Stimulated activated CD4-positive, alpha-beta T cell treated with anti-CD3 and anti-CD28 coated beads, TNF-alpha, amount 100 ng/mL, for 1 hour (primary cell): Measurements from ENCODE around the gene FABP3.
A peak's percentile ranks its signal among the peaks of the same experiment; 100 is the strongest.
"Not testable (repeated sequence)": the region's sequence is repeated elsewhere in the genome, so short reads cannot be mapped to it uniquely, and the experiment has no call there.

Source experiments
- DNase-seq, 3 donors: peaks; one replicate each; pipeline ENCODE4 v3.0.0-alpha.2; 2020; ENCODE audit warnings: low read depth in 3 of 3, low spot score in 1 of 3

Gene FABP3

DNA sequence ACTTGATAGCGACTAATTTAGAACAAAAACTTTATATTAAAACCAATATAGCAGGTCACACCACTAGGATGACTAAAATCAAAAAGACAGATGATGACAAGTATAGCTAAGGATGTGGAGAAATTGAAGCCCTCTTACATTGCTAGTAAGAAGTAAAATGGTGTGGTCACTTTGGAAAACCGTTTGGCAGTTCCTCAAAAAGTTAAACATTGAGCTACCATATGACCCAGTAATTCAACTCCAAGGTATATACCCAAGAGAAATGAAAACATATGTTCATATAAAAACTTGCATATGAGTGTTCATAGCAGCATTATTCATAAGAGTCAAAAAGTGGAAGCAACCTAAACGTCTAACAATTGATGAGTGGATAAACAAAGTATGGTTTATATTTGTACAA, 27.1 kb upstream of the FABP3 start:
- DNase-seq: no peak

- no peak for DNase-seq
These were observed 25.4 kb upstream of the FABP3 start for GRCh38 chr1:31398246-31398645.

- no peak for DNase-seq
These were observed 24.7 kb upstream of the FABP3 start for GRCh38 chr1:31397360-31398095.

- no peak for DNase-seq
These were observed 23.9 kb upstream of the FABP3 start for GRCh38 chr1:31396633-31397351.

DNA sequence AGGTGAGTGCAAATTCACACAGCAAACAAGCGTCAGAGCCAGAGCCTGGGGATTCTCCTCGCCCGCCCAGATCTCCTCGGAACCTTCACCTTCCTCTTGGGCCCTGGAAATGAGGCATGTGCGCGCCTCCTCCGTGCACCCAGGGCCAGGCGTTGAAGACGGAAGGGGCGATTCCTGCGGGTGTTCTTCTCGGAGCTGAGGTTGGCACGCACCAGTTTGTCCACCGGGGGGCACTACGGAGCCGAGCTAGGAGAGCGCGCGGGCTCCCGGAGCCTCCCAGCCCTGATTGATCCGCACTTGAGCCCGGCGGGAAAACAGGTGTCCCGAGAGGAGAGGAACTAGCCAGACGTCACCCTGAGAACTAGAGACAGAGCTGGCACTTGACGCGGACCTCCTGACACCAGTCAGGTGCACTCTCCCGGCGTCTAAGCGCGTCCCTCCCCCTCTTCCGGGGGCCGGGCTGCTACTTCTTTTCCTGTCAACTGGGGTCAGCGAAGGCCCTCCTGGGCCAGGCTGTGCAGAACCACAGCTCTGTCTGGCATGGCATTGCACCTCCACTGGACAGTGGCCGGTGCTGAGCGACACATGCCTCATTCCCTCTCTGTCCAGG, 21.8 kb upstream of the FABP3 start:
- peak; percentile 19 to 75 (median 42) for DNase-seq

GRCh38 chr1:31393463-31393862, 20.6 kb upstream of the FABP3 start:
- no peak for DNase-seq

- no peak for DNase-seq
These were observed 17.2 kb upstream of the FABP3 start for GRCh38 chr1:31390071-31390470.

- no peak for DNase-seq
These were observed 16.7 kb upstream of the FABP3 start for GRCh38 chr1:31389616-31390015.

- DNase-seq: no peak
These were observed 14.7 kb upstream of the FABP3 start for GRCh38 chr1:31387612-31388011.

DNA sequence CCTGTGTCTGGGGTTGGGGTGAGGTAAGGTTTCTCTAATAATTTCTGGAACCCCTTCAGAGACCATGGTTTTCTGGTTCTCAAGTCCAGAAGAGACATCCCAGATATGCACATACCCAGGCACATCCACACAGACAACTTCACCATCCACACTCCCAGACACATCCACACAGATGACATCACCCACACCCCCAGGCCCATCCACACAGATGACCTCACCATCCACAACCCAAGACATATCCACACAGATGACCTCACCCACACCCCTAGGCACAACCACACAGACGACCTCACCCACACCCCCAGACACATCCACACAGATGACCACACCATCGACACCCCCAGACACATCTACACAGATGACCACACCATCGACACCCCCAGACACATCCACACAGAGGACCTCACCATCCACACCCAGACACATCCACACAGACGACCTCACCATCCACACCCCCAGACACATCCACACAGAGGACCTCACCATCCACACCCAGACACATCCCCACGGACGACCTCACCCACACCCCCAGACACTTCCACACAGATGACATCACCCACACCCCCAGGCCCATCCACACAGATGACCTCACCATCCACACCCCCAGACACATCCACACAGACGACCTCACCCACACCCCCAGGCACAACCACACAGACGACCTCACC, 13.8 kb upstream of the FABP3 start:
- not testable (repeated sequence) for DNase-seq

- DNase-seq: no peak
These were observed 11.1 kb upstream of the FABP3 start for GRCh38 chr1:31383967-31384366.

- no peak for DNase-seq
These were observed 9.6 kb upstream of the FABP3 start for GRCh38 chr1:31382379-31382989.

DNA sequence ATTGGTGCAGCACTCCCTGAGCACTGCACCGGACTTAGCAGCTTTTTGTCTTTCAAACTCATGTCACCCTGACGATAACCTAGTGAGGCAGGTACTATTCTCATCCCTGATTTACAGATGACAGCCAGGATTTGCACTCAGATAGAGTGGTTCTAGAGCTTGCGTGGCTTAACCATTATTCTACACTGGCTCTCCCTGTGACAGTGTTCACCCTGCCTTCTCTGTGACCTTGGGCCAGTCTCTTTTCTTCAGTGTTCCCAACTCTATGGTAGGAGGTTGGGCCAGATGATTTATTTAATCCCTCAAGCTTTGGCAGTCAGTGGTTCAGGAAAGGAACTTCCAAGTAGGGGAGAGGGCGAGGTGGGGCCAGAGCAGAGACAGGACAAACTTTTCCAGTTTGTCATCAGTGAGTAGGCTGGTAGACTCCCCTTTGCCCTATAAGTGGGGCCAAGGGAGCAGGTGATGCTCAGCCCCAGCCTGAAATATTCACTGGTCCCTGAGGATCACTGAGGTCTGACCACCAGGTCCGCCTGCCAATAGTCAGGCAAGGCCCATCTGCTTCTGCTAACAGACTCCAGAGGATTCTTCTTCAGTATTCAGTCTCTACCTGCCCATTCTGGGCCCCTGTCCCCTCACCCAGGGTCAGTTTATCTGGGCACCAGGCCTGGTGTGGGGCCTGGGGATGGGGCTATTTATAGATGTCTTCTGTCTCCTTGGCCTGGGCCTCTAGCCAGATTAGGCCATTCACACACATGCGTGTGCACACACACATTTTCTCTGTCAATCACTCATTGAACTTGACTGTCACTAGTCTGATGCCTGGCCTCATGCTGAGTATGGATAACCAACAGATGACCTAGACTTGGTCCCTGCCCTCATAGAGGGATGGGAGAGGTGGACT, 8.8 kb upstream of the FABP3 start:
- no peak for DNase-seq

DNA sequence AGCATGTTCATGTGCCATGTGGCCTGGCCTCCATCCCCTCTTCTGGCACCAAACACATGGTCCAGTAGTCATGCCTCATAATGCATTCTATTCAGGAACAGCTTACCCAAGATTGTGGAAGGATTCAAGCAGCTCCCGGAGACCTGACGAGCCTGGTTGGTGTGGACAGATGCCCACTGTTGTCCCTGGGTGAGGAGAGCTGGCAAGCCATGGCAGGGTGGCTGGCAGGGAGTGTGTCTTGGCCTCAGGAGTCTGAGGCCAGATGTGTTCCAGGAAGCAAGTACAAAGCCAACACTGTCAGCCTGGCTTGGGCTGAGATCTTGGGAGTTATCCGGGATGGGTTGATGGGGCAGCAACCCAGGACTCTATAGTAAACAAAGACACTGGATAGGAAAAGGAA, 7.3 kb upstream of the FABP3 start:
- no peak for DNase-seq

DNA sequence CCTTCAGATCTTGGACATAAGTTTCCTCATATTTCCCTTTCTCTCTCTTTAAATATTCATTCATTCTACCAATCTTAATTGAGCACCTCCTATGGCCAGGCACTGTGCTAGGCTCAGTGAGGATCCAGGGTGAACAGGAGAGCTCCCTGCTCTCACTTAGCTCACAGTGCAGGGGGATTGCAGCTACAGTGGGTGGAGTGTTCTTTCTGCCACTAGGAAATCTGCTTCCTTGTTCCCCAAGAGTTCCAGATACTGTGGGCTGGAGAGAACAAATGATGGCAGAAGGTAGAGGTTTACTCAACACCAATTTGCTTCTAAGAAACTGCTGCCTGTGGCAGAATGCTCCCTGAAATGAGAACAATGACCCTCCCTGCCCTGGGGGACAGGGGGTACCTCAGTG, 5.1 kb upstream of the FABP3 start:
- DNase-seq: no peak

- no peak for DNase-seq
These were observed 4.5 kb upstream of the FABP3 start for GRCh38 chr1:31377364-31377863.

DNA sequence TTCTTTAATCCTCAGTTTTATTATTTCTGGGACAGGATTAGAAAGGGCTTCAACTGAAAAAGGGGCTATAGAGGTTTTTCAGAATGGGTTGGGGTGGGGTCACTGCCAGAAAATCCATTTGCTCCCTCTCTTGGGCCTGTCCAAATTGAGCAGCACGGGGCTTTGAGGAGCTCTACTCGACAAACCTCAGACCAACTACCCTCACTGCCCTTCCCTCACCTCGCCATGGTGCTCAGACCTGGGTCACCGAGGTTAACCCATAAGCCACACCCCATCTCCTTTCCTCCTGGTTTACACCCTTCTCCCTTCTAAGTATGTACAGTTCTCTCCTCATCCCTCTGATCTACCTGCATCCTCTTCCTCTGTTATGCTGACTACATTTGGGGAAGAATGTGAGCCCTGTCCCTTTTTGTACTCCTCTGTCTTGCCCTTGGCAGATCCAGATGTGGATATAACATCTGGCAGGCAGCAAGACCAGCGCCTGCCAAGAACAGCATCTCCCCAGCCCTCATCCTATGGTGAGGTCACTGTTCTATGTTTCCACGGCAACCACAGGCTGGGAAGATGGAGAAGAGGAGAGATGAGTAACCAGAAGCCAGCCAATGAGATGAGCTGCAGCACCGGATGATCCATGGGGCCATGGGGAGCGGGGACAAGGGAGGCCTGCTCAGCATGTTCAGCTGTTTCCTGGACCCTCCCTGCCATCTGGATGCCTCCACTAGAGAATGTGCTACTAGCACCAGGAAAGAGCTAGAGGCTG, 3.7 kb upstream of the FABP3 start:
- DNase-seq: no peak

DNA sequence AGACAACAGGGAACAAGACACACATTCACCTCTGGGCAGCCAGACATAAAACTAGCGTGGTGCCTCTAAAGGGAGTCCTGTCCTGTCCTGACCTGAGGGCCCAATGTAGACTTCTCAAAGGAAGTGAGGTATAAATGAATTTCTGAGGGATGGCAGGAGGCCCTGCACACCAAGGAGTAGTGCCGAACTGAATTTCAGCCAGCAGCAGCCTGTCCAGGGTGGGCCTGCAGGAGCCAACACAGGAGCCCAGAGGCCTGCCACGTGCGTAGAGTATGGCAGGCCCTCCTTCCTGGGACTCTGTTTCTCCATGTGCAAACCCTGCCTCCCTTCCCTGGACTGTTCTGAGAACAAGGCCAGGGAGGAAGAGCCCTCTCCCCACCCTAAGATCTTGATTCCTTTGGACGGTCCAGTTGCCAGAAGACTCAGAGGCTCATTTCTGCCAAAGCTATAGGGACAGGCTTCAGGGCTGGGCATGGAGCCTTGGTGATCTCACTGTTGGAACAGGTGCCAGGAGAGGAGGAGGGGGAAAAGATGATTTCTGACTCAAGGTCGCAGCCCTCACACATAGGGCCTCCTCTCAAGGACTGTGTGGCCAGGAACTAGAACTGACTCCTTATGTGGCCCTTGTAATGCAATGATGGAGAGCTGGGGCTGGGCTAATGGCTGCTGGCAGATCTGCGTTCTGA, 1.8 kb upstream of the FABP3 start:
- no peak for DNase-seq
